CD4-positive, alpha-beta T cell treated with Interleukin-1 beta for 1 hour (primary cell): ENCODE data around the gene GDPD5.

ENCODE experiments used
- DNase-seq, 2 donors: peaks; one replicate each; pipeline ENCODE4 v3.0.0-alpha.2; 2020 to 2022

GDPD5 gene

DNA sequence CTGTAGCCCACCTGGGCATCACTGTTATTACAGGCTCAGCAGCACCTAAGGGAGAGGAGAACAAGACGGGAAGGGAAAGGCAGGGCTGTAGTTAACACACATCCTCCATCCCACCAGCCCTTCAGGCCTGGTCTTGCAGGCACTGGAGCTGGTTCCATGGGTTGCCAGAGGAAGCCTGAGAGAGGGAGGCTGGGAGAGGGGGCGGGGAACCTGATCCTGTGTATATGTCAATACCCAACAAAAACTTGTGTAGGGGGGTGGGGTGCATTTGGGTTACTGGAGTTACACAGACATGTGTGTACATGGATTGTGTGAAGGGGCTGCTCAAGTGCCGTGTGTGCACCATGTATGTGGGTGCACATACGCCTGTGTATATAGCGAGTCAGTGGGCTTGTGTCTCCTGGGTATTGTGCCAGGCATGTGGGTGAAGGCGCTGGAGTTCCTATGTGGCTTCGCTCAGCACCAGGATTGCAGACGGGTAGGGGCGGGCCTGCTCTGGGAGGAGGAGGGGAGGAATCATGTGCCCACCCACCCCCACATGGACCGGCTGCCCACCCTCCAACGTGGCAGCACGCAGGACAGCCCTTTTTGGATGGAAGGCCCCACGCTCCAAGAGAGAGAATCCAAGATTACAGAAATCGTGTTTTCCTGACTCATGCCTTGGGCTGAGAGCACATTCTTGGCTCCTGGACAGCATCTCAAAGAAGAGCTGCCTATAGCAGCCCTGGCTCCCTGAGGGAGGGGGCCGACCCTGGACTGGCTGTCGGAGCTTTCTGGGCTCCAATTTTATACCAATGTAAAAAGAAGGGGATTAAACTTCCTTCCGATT is 32.1 kb upstream of the GDPD5 start:
- DNase-seq = no peak

GRCh38 chr11:75556275-75556674 is 30.5 kb upstream of the GDPD5 start:
- no peak for DNase-seq

DNA sequence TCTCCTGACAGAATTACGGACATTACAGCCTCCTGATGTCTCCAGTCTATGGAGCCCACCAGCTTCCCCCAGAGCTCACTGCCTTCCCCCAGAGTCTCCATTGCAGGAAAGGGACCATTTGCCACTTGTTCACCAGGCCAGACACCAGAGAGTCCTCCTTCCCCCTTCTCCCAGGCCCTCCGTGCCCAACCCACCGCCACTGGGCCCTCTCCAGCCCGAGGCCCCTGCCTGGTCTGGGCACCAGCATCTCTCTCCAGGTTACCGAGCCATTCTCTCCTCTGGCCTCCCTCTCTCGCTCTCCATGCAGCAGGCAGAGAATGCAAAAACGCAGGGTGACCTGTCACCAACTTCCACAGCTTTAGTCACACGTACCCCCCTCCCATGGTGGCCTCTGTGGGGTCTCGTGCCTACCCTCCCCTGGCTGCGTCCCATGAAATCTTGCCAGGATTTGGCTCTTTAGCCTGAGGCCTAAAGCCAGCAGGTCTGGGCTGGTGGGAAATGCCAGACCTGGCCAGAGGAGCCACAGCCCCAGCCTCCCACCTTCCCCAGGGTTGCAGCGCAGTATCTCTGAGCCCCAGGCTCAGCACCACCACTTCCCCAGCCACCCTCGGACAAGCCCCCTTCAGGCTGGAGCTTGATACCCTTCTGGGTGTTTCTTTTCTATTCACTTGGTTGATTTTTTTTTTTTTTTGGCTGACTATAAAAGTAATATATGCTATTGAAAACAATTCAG is 29.5 kb upstream of the GDPD5 start:
- no peak for DNase-seq

GRCh38 chr11:75554258-75555022 is 28.7 kb upstream of the GDPD5 start:
- DNase-seq = no peak

DNA sequence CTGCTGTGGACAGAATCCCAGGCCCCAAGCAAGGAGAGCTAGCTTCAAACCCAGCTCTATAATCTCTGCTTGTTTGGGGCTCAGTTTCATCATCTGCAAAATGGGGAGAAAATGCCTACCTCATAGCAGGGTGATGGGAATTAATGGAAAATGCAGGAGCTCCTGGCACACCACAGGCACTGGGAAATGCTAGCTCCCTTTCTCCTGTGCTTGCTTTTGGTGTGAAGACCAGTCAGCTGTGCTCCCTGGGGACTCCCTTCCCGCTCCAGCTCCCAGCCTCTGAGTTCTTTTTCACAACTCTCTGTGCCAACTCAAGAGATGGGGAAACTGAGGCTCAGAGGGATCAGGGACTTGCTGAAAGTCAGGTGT is 28.1 kb upstream of the GDPD5 start:
- DNase-seq = no peak

- no peak for DNase-seq
These were observed 27.4 kb upstream of the GDPD5 start for GRCh38 chr11:75553182-75553581.

- DNase-seq = no peak
These were observed 23.7 kb upstream of the GDPD5 start for GRCh38 chr11:75549370-75549958.

DNA sequence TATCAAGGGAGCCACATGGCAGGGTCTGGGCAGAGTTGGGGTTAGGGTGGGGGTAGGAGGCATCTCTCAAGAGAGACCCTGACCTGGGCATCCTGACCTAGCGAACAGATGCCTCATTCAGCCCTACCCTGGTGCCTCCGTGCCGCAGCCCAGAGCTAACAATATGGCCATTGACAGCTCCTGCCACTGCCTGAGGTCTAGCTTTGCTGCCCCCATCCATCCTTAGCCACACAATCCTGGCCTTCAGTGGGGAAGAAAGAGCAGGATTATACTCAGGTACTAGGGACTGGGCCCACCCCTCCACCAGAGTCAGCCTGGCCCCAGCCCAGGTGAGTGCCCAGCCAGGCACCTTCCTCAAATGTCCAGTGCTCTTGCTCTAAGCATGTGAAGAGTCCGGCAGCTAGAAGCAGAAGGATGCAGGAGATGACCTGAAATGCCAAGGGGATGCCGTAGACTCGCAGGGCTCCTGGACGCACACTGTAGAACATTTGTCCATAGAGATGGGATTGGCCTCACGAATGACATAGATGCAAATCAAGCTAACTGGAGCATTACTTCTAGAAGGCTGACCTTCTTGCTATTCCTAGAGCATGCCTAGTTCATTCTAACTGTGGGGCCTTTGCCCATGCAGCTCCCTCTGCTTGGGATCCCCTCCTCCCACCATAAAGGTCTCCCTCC is 23.0 kb upstream of the GDPD5 start:
- no peak for DNase-seq

DNA sequence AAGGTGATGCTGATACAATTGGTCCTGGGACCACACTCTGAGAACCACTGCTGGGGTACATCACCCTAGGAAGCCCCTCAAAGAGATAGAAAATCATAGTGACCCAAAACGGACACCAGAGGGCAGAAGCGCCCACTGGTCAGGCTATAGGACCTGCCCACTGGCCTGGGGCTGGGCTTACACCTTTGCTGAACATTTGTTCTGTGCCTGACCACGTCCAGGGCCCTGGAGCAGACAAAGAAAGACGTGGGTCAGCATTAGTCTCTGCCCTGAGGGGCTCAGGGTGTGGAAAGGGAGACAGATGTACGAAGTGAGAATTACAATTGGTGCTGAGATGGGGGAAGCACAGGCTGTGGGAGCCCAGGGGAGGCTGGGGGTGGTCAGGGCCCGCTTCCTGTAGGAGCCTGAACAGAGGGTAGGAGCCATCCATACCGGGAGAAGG is 21.9 kb upstream of the GDPD5 start:
- DNase-seq = peak; percentile 23 to 33

- no peak for DNase-seq
These were observed 21.4 kb upstream of the GDPD5 start for GRCh38 chr11:75547177-75547576.

GRCh38 chr11:75543806-75544205 is 18.1 kb upstream of the GDPD5 start:
- no peak for DNase-seq

GRCh38 chr11:75542088-75542438 is 16.3 kb upstream of the GDPD5 start:
- no peak for DNase-seq

DNA sequence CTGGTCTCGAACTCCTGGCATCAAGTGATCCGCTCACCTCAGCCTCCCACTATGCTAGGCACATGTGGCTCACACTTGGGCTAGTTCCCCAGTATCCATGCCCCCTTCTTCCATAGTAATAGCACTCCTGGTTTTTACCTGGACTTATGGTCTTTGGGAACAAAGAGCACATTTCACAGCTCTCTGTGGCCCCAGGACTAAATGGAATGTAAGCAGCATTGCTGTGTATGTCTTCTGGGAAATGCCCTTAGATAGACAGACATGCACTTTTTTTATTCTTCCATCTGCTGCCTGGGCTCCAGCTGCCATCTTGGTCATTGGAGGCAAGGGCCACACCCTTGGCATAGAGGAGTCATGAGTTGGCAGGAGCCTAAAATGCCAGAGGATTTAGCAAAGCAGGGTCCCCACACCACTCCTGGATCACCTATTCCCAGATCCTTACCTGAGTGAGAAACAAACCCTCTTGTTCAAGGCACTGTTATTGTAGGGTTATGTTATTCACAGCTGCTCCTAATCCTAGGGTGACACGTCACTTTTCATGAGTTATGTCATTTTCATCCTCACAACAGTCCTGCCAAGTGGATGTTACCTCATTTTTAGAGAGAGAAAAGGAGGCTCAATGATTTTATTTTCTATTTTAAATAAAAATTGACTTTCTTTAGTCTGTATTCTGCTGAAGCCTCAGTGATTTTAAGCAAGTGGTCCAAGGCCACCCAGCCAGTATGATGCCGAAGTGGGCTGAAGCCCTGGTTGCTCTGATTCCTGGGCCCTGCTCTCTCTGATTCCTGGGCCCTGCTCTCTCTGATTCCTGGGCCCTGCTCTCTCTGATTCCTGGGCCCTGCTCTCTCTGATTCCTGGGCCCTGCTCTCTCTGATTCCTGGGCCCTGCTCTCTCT is 15.7 kb upstream of the GDPD5 start:
- no peak for DNase-seq

- no peak for DNase-seq
These were observed 14.0 kb upstream of the GDPD5 start for GRCh38 chr11:75539459-75540334.

DNA sequence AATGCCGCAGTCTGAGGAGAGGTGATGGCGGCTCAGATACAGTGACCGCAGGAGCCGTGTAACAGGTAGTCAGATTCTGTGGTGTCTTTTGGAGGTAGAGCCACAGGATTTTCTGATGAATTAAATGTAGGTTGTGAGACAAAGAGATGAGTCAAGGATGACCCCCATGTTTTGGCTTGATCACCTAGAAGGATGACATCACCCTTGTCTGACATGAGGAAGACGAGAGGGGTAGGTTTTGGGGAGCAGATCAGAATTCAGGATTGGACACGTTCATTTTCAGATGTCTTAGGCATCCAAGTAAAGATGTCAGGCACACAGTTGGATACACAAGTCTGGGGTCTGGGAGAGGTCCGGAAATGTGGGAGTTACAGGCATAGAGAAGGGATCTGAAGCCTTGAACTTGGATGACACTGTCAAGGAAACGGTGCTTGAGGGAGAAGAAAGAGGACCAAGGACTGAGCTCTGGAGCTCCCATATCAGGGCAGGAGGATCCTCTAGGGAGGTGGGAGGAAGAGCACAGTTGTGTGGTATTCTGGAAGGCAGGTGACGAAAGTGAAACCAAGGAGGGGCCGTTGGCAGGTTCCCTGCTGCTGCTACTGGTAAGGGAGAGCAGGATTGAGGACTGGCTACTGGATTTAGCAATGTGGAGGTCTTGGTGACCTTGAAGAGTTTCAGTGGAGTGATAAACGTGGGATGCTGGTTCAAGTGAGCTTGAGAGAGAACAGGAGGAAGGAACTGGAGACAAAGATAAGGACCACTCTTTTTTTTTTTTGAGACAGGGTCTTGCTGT is 12.6 kb upstream of the GDPD5 start:
- no peak for DNase-seq

DNA sequence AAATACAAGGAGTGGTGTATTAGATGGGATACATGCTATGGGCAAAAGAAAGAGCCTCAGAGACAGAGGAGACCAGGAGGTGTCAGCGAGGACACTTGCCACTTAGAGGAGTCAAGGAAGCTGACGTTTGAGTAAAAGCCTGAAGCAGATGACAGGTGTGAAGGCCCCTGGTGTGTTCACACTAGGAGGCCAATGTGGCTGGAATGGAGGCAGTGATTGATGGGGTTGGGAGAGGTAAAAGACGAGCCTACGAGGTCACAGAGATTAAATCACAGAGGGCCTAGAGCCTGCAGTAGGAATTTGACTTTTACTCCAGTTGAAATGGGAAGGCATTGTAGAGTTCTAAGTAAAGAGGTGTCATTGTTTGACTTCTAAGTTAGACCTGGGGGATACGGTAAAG is 12.0 kb upstream of the GDPD5 start:
- DNase-seq = no peak

DNA sequence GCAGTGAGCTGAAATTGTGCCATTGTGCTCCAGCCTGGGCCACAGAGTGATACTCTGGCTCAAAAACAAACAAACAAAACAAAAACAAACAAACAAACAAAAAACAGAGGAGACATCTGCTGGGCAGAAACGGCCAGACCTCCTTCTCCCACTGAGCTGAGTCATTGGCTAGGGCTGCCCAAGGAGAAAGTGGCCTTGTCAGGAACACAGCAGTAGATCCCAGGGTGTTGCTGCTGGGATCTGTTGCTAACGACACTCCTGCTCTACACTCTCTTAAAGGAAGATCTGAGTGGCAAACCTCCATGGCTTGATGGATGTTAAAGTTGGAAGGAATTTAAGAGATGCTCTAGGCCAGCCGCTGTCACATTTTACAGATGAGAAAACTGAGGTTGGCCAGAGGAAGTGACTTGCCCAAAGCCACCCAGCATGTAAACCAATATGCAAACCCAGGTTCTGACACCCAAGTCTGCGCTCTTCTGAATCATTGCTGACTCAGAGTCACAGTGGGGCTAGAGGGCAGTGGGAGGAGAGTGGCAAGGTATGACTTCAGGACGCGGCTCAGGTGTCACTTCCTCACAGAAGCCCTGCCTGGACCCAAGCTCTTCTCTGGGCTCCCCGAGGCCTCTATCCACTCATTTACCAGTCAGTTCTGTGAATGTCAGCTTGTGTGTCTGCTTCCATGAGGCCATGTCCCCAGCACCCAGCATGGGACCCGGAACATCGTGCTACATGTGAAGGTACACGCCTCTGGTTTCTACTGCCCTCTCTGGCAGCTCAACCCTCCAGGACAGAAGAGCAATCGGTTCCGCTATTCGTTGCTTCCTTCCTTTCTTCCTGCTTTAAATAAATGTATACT is 11.3 kb upstream of the GDPD5 start:
- peak; percentile 40 to 65 for DNase-seq

- DNase-seq = no peak
These were observed 9.3 kb upstream of the GDPD5 start for GRCh38 chr11:75535071-75535470.
